PC-9 (cell line): ENCODE data around the gene LUC7L.

Source experiments
- CTCF ChIP-seq: fragments of 200-600 bp; sonication (generic); conservative IDR thresholded peaks from 2 replicates; pipeline ENCODE4 v1.6.1; 2017; ENCODE audit warnings: mixed run types, antibody characterized with exemption, mild to moderate bottlenecking, moderate library complexity
- EZH2 ChIP-seq: fragments of 200-600 bp; sonication (generic); IDR thresholded peaks from 2 replicates; pipeline ENCODE4 v1.8.0; 2017; ENCODE audit warnings: antibody characterized with exemption, low read depth

GRCh38 chr16:160691-161190 is 68.5 kb downstream of the LUC7L start:
- TF ChIP-seq CTCF = no peak
- TF ChIP-seq EZH2 = no peak
